ENCODE results near the gene SLC4A5. TPM values are rescaled to one million over a fixed set of nuclear protein-coding genes. Genes with fewer than 3 reads are reported as not detected.

The SLC4A5 gene
- total RNA-seq, 4 donors from 2014 or later, result 18.3 to 94.5 (median 59.8) TPM

- intact Hi-C loops (cut with DNase I), result no loop called here
- Histone ChIP-seq H3K9me3 (no peaks in the 10 kb centered on the region), H3K4me3 (replicated peaks in 1 of 3) (peak overlapping the region in 2 of 3 donors; percentile 47 to 89), H3K27ac (peak overlapping the region in 1 of 3 donors; percentile 91), H3K4me1 (peaks cover 13 to 25% of the 10 kb centered on the region in 2 donors), H3K27me3 (no peaks in the 10 kb centered on the region), H3K36me3 (no peaks in the 10 kb centered on the region)
- peak in 1 of 2 donors; percentile 16 for DNase-seq
- peak in 1 of 6 experiments; percentile 57 for TF ChIP-seq CTCF (IDR thresholded peaks at IDR 0.05)
- TF ChIP-seq POLR2A (IDR thresholded peaks at IDR 0.05), result no peak
- 59 to 61% methylated on average over 25 of the region's 25 CpGs for WGBS, 2 donors
Measured at GRCh38 chr2:74179063-74179865, 164.0 kb downstream of the SLC4A5 start.

GRCh38 chr2:74178211-74179062 is 164.8 kb downstream of the SLC4A5 start, which contains the start of gene MOB1A:
Gene MOB1A, minus strand, starts transcription at chr2:74178879. Its CDS starts 205 bp downstream, at chr2:74178674.
- no peaks in the 10 kb centered on the region for H3K9me3 ChIP-seq
- peaks cover 13 to 25% of the 10 kb centered on the region in 2 donors for H3K4me1 ChIP-seq
- DNase-seq, result peak; percentile 97 to 98
- WGBS, 2 donors, result 0 to 1% methylated on average over 50 to 56 of the region's 84 CpGs
- H3K27ac ChIP-seq, result peak within 1 kb of the TSS; percentile 90 to 92 (median 91)
- peak within 1 kb of the TSS; percentile 64 to 100 (median 89) for H3K4me3 ChIP-seq (replicated peaks in 1 of 3)
- intact Hi-C loops (cut with DNase I), result no loop called here
- H3K36me3 ChIP-seq, result no peaks in the 10 kb centered on the region
- peak in 1 of 2 donors; percentile 89 for TF ChIP-seq POLR2A (IDR thresholded peaks at IDR 0.05)
- peak in 1 of 6 experiments; percentile 5 for TF ChIP-seq CTCF (IDR thresholded peaks at IDR 0.05)
- no peaks in the 10 kb centered on the region for H3K27me3 ChIP-seq

- H3K4me3 ChIP-seq (replicated peaks in 1 of 3), result peak overlapping the region in 2 of 3 donors; percentile 89 to 100
Measured at GRCh38 chr2:74177696-74178095, 165.5 kb downstream of the SLC4A5 start.

GRCh38 chr2:74174909-74175308 is 168.3 kb downstream of the SLC4A5 start:
- peaks cover 13 to 25% of the 10 kb centered on the region in 2 donors for H3K4me1 ChIP-seq
- no peak for TF ChIP-seq POLR2A (IDR thresholded peaks at IDR 0.05)
- TF ChIP-seq CTCF (IDR thresholded peaks at IDR 0.05), result no peak
- no peak overlapping the region for H3K4me3 ChIP-seq (replicated peaks in 1 of 3)
- peaks cover 7 to 17% of the 10 kb centered on the region in 2 donors for H3K36me3 ChIP-seq
- 100% methylated on average over 1 of the region's 1 CpG for WGBS, 2 donors
- H3K9me3 ChIP-seq, result no peaks in the 10 kb centered on the region
- no peak for DNase-seq
- intact Hi-C loops (cut with DNase I), result no loop called here
- no peak overlapping the region for H3K27ac ChIP-seq
- H3K27me3 ChIP-seq, result no peaks in the 10 kb centered on the region

More at GRCh38 chr2:74177696-74178095, 165.5 kb downstream of the SLC4A5 start:
- Histone ChIP-seq H3K27ac (peak overlapping the region in 2 of 3 donors; percentile 90 to 92), H3K9me3 (no peaks in the 10 kb centered on the region), H3K27me3 (no peaks in the 10 kb centered on the region), H3K36me3 (no peaks in the 10 kb centered on the region), H3K4me1 (peaks cover 13 to 25% of the 10 kb centered on the region in 2 donors)
- intact Hi-C loops (cut with DNase I), result no loop called here
- no peak for DNase-seq
- TF ChIP-seq POLR2A (IDR thresholded peaks at IDR 0.05) (no peak), CTCF (IDR thresholded peaks at IDR 0.05) (no peak)

Measured in thyroid gland (tissue), 4 donors.